K562 (cell line): Measurements from ENCODE around the gene ZFP30. TPM values are rescaled to one million over a fixed set of nuclear protein-coding genes. Genes with fewer than 3 reads are reported as not detected.

ENCODE experiments used
- BHLHE40 ChIP-seq: IDR thresholded peaks from 2 replicates; pipeline ENCODE4 v1.6.1; 2011; ENCODE audit warnings: low read length, improper control_type of control experiment
- CHD2 ChIP-seq: IDR thresholded peaks from 2 replicates; pipeline ENCODE4 v1.6.1; 2011; ENCODE audit warnings: low read depth, low read length
- GATA2 ChIP-seq: sonication (generic); formaldehyde crosslinking; IDR thresholded peaks from 2 replicates; pipeline ENCODE4 v1.4.0; 2020; ENCODE audit warnings: mild to moderate bottlenecking, missing genetic modification reagents
- HDAC3 ChIP-seq: fragments of 450-650 bp; IDR thresholded peaks from 2 replicates; pipeline ENCODE4 v1.6.1; 2018; ENCODE audit warnings: borderline replicate concordance, mild to moderate bottlenecking, moderate library complexity; ENCODE audit not compliant: partially characterized antibody
- JUND ChIP-seq, 2 experiments: IDR thresholded peaks; 2 replicates in 1 of 2; 3 replicates in 1 of 2; pipeline ENCODE4 v1.6.1; 2011; ENCODE audit warnings: borderline replicate concordance in 2 of 2, low read depth in 2 of 2, low read length in 2 of 2, improper control_type of control experiment in 1 of 2, missing biosample characterization in 1 of 2, missing genetic modification characterization in 1 of 2, missing genetic modification reagents in 1 of 2
- LCOR ChIP-seq: sonication (generic); formaldehyde crosslinking; IDR thresholded peaks from 2 replicates; pipeline ENCODE4 v1.8.0; 2022; ENCODE audit warnings: mild to moderate bottlenecking, missing genetic modification reagents
- NFE2 ChIP-seq: IDR thresholded peaks from 2 replicates; pipeline ENCODE4 v1.6.1; 2014; ENCODE audit warnings: antibody characterized with exemption, low read depth
- SMAD2 ChIP-seq: fragments of 150-350 bp; IDR thresholded peaks from 2 replicates; pipeline ENCODE4 v1.6.1; 2014; ENCODE audit warnings: low read depth, mild to moderate bottlenecking, low read length
- ZNF668 ChIP-seq: fragments of 250-450 bp; sonication (Bioruptor Pico); IDR thresholded peaks from 2 replicates; pipeline ENCODE4 v1.8.0; 2022; ENCODE audit warnings: mild to moderate bottlenecking, inconsistent platforms
- polyA plus RNA-seq, 8 experiments: library from polyadenylated mRNA; depleted of rRNA in 4 of 8; stranded (reverse) in 5 of 8; unstranded in 3 of 8; fragments of >200 nt; fragmentation: Nextera tagmentation in 2 of 8; fragmentation: Illumina TruSeq in 1 of 8; extraction: Ambion mirVana in 2 of 8; extraction: Trizol in 1 of 8; gene quantifications; 2 replicates each; pipeline versions ENCODE4 v1.2.1 to v1.2.3, GENCODE V29; 2011 to 2014; ENCODE audit warnings: inconsistent platforms in 1 of 8, missing spikeins in 1 of 8
- total RNA-seq, 7 experiments: library from RNA; depleted of rRNA in 6 of 7; stranded (reverse); fragments of >200 nt in 6 of 7; fragmentation: Illumina TruSeq in 2 of 7; extraction: Trizol in 2 of 7; gene quantifications; 2 replicates each; pipeline versions ENCODE4 v1.2.1 to v1.2.3, GENCODE V29; 2011 to 2021; ENCODE audit warnings: low replicate concordance in 1 of 7
- TF ChIP-seq, protein P1 (sequence below): fragments of 250-450 bp; sonication (Bioruptor Pico); IDR thresholded peaks from 2 replicates; pipeline ENCODE4 v1.5.0; 2021
- TF ChIP-seq, protein P2 (sequence below): IDR thresholded peaks from 2 replicates; pipeline ENCODE4 v1.6.1; 2011; ENCODE audit warnings: borderline replicate concordance, low read depth, mild to moderate bottlenecking, moderate library complexity, low read length; ENCODE audit not compliant: insufficient read depth, poor library complexity, severe bottlenecking
- TF ChIP-seq, protein P3 (sequence below): fragments of 450-650 bp; formaldehyde crosslinking; IDR thresholded peaks from 2 replicates; pipeline ENCODE4 v1.4.0; 2020; ENCODE audit warnings: mild to moderate bottlenecking, moderate library complexity
- TF ChIP-seq, protein P4 (sequence below): IDR thresholded peaks from 3 replicates; pipeline ENCODE4 v1.6.1; 2011; ENCODE audit warnings: borderline replicate concordance, mild to moderate bottlenecking, moderate library complexity; ENCODE audit not compliant: insufficient read length; ENCODE audit errors: extremely low read depth
- TF ChIP-seq, protein P5 (sequence below), 2 experiments: IDR thresholded peaks; 2 replicates each; pipeline ENCODE4 v1.6.1; 2011; ENCODE audit warnings: borderline replicate concordance in 1 of 2, control low read depth in 1 of 2, low read depth in 1 of 2, low read length in 1 of 2, mild to moderate bottlenecking in 1 of 2, mixed read lengths in 1 of 2, moderate library complexity in 1 of 2; ENCODE audit not compliant: insufficient read depth in 1 of 2, insufficient read length in 1 of 2, poor library complexity in 1 of 2, severe bottlenecking in 1 of 2; ENCODE audit errors: extremely low read depth in 1 of 2
- TF ChIP-seq, protein P6 (sequence below): fragments of 450-650 bp; formaldehyde crosslinking; IDR thresholded peaks from 2 replicates; pipeline ENCODE4 v1.4.0; 2020; ENCODE audit warnings: mild to moderate bottlenecking

Gene ZFP30
- total and polyA plus RNA-seq, 9 of the 15 experiments (the other 6 are each of a cell fraction or from before 2014, with no cell fraction given), result 1.1 to 11.3 (median 4.9) TPM

DNA sequence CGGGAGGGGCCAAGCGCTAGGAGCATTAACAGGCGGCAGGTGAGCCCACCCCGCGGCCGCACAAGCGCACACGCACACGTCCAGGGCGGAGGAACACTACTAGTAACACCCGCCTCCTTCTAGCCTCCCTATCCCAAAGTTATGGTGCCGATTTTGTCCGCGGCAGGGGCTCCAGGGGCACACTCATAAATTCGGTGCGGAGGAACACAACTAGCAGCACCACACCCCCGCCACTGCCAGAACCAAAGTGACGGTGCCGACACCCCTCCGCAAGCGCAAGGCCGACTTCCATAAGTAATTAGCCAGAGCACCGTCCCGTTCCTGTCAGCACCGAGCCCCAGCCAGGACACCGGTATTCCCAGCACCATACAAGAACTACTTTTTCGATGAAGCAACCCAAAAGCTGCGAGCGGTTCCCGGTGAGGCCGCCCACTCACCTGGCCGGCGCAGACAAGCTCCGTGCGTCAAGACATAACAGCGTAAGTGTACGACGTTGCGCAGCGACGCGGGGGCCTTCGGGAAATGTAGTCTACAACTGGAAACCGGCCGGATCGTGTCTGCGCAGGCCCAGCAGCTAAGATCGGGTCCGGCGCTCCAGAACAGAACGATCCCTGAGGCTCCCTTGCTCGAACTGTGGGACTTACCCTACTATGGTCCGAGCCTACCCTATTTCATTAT is 60.8 kb downstream of the ZFP30 start, which contains the start of the genes ZNF540 and ZNF571 (continued):
- TF ChIP-seq JUND (IDR thresholded peaks at IDR 0.05; ENCODE audit: borderline replicate concordance, low read depth, low read length) (peak; percentile 34; the same call in 1 of the 2 replicates), JUND (tag; IDR thresholded peaks at IDR 0.05; ENCODE audit: borderline replicate concordance, low read depth, low read length) (no peak), ZNF668 (no peak), LCOR (0 out of 2 replicates have a peak, but pooled peaks have one; percentile 18), GATA2 (CRISPR knock-in tag) (no peak), HDAC3 (no peak), CHD2 (peak; percentile 52), BHLHE40 (peak; percentile 23; the same call in 1 of the 2 replicates), NFE2 (no peak), SMAD2 (no peak)
- TF ChIP-seq, protein P1, sequence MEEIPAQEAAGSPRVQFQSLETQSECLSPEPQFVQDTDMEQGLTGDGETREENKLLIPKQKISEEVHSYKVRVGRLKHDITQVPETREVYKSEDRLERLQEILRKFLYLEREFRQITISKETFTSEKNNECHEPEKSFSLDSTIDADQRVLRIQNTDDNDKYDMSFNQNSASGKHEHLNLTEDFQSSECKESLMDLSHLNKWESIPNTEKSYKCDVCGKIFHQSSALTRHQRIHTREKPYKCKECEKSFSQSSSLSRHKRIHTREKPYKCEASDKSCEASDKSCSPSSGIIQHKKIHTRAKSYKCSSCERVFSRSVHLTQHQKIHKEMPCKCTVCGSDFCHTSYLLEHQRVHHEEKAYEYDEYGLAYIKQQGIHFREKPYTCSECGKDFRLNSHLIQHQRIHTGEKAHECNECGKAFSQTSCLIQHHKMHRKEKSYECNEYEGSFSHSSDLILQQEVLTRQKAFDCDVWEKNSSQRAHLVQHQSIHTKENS (CRISPR knock-in tag), result no peak
- TF ChIP-seq, protein P2, sequence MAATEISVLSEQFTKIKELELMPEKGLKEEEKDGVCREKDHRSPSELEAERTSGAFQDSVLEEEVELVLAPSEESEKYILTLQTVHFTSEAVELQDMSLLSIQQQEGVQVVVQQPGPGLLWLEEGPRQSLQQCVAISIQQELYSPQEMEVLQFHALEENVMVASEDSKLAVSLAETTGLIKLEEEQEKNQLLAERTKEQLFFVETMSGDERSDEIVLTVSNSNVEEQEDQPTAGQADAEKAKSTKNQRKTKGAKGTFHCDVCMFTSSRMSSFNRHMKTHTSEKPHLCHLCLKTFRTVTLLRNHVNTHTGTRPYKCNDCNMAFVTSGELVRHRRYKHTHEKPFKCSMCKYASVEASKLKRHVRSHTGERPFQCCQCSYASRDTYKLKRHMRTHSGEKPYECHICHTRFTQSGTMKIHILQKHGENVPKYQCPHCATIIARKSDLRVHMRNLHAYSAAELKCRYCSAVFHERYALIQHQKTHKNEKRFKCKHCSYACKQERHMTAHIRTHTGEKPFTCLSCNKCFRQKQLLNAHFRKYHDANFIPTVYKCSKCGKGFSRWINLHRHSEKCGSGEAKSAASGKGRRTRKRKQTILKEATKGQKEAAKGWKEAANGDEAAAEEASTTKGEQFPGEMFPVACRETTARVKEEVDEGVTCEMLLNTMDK, result no peak
- TF ChIP-seq, protein P3, sequence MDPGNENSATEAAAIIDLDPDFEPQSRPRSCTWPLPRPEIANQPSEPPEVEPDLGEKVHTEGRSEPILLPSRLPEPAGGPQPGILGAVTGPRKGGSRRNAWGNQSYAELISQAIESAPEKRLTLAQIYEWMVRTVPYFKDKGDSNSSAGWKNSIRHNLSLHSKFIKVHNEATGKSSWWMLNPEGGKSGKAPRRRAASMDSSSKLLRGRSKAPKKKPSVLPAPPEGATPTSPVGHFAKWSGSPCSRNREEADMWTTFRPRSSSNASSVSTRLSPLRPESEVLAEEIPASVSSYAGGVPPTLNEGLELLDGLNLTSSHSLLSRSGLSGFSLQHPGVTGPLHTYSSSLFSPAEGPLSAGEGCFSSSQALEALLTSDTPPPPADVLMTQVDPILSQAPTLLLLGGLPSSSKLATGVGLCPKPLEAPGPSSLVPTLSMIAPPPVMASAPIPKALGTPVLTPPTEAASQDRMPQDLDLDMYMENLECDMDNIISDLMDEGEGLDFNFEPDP (CRISPR knock-in tag), result no peak
- TF ChIP-seq, protein P4, sequence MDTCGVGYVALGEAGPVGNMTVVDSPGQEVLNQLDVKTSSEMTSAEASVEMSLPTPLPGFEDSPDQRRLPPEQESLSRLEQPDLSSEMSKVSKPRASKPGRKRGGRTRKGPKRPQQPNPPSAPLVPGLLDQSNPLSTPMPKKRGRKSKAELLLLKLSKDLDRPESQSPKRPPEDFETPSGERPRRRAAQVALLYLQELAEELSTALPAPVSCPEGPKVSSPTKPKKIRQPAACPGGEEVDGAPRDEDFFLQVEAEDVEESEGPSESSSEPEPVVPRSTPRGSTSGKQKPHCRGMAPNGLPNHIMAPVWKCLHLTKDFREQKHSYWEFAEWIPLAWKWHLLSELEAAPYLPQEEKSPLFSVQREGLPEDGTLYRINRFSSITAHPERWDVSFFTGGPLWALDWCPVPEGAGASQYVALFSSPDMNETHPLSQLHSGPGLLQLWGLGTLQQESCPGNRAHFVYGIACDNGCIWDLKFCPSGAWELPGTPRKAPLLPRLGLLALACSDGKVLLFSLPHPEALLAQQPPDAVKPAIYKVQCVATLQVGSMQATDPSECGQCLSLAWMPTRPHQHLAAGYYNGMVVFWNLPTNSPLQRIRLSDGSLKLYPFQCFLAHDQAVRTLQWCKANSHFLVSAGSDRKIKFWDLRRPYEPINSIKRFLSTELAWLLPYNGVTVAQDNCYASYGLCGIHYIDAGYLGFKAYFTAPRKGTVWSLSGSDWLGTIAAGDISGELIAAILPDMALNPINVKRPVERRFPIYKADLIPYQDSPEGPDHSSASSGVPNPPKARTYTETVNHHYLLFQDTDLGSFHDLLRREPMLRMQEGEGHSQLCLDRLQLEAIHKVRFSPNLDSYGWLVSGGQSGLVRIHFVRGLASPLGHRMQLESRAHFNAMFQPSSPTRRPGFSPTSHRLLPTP, result no peak
- TF ChIP-seq, protein P5, sequence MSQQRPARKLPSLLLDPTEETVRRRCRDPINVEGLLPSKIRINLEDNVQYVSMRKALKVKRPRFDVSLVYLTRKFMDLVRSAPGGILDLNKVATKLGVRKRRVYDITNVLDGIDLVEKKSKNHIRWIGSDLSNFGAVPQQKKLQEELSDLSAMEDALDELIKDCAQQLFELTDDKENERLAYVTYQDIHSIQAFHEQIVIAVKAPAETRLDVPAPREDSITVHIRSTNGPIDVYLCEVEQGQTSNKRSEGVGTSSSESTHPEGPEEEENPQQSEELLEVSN (IDR thresholded peaks at IDR 0.05; ENCODE audit: borderline replicate concordance in 1 of 2, extremely low read depth in 1 of 2, insufficient read depth in 1 of 2, insufficient read length in 1 of 2, low read depth in 1 of 2, low read length in 1 of 2, poor library complexity in 1 of 2, severe bottlenecking in 1 of 2), result peak in 1 of 2 experiments; percentile 58
- TF ChIP-seq, protein P6, sequence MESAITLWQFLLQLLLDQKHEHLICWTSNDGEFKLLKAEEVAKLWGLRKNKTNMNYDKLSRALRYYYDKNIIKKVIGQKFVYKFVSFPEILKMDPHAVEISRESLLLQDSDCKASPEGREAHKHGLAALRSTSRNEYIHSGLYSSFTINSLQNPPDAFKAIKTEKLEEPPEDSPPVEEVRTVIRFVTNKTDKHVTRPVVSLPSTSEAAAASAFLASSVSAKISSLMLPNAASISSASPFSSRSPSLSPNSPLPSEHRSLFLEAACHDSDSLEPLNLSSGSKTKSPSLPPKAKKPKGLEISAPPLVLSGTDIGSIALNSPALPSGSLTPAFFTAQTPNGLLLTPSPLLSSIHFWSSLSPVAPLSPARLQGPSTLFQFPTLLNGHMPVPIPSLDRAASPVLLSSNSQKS (CRISPR knock-in tag), result no peak
